LNCAP (cell line): ENCODE data around the gene AACS.

Experiments
- TF ChIP-seq, protein P1 (sequence below): fragments of 450-650 bp; IDR thresholded peaks from 2 replicates; pipeline ENCODE4 v1.5.1; 2017; ENCODE audit warnings: mild to moderate bottlenecking

Gene AACS

GRCh38 chr12:125072496-125072895, 7.3 kb downstream of the AACS start:
- TF ChIP-seq, protein P1, sequence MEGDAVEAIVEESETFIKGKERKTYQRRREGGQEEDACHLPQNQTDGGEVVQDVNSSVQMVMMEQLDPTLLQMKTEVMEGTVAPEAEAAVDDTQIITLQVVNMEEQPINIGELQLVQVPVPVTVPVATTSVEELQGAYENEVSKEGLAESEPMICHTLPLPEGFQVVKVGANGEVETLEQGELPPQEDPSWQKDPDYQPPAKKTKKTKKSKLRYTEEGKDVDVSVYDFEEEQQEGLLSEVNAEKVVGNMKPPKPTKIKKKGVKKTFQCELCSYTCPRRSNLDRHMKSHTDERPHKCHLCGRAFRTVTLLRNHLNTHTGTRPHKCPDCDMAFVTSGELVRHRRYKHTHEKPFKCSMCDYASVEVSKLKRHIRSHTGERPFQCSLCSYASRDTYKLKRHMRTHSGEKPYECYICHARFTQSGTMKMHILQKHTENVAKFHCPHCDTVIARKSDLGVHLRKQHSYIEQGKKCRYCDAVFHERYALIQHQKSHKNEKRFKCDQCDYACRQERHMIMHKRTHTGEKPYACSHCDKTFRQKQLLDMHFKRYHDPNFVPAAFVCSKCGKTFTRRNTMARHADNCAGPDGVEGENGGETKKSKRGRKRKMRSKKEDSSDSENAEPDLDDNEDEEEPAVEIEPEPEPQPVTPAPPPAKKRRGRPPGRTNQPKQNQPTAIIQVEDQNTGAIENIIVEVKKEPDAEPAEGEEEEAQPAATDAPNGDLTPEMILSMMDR, result no peak

- TF ChIP-seq, protein P1, result no peak
Measured at GRCh38 chr12:125076103-125076502, 10.9 kb downstream of the AACS start.

DNA sequence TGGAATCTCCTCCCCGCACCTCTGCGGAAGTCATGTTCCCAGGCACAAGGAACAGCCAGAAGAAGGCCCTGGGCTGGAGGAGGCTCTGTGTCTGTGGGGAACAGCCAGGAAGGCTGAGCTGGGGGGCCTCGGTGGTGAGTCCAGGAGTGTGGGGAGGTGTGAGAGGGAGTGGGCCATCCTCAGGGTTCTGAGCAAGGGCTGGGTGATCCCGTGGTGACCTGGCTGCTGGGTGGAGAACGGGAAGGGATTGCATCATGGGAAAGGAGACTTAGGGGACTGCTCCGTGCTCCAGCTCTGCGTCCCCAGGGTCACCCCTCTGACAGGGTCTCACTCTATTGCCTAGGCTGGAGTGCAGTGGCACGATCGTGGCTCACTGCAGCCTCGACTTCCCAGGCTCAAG, 13.8 kb downstream of the AACS start:
- TF ChIP-seq, protein P1, result no peak

- TF ChIP-seq, protein P1, result no peak
Measured at GRCh38 chr12:125079648-125080645, 14.7 kb downstream of the AACS start.

DNA sequence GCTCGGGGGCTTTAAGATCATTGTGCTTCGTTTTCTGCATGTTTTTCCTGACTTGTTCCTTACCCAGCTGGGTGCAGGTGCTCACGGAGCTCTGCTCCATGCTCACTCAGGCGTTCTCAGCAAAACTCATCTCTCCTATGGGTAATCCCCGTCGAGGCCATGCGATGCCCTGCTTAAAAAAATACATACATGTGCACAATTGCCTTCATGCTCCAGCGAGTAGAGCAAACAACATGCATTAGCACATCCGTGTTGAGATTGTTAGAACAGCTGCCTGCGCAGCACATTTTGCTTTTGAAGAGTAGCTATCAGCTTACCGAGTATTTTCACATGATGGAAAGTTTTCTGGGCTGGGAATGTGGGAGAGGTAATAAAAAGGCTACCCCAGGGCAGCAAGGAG, 16.2 kb downstream of the AACS start:
- TF ChIP-seq, protein P1, result no peak

DNA sequence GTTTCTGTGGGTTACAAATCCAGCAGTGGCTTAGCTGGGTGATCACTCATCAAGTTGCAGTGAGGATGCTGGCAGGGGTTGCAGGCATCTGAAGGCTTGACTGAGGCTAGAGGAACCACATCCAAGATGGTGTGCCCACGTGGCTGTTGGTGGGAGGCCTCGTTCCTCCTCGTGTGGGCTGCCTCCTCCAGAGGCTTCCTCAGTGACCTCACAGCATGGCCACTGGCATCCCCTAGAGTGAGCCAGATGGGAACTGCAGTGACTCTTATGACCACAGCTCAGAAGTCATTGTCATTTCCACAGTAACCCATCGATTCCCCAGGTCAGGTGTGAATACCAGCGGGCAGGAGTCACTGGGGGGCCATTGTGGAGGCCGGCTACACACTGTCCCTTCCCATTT, 17.8 kb downstream of the AACS start:
- TF ChIP-seq, protein P1, result no peak

DNA sequence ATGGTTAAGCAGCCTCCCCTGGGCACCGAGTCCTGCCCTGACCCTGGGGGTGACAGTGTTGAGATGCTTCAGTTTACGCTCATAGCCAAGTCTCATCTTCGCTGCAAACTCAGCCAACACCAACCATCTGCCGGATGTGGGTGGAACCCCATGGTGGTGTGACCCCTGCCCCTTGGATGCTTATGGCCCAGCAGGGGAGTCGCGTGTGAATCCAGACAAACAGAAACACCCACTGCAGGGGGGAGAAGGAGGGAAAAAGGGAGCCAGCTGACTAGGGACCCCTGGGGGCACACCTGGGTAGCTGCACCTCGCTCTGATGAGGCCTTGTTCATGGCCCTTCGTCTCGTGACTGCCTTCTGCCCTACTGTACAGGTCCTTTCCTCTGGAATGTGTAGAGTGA, 23.8 kb downstream of the AACS start:
- TF ChIP-seq, protein P1, result no peak
